PC-9 (cell line): Measurements from ENCODE around the gene NYAP2. TPM values are rescaled to one million over a fixed set of nuclear protein-coding genes. Genes with fewer than 3 reads are reported as not detected.

ENCODE experiments used
- BruUV-seq: library from RNA; stranded (reverse); fragments of 400-500 nt; replicated peaks from 2 replicates; lab custom pipeline; 2021; lab: Mats Ljungman, UMichigan
- CTCF ChIA-PET: fragments of 300-600 bp; sonication (Branson Sonifier 250); formaldehyde crosslinking; loops from one replicate; lab custom pipeline; 2022; ENCODE audit warnings: antibody characterized with exemption; lab: Charles Lee
- POLR2A ChIA-PET: fragments of 300-600 bp; sonication (Branson Sonifier 250); formaldehyde crosslinking; loops from one replicate; lab custom pipeline; 2022; ENCODE audit warnings: antibody characterized with exemption; ENCODE audit not compliant: unreplicated experiment; lab: Charles Lee
- DNase-seq, 2 experiments: peaks; one replicate each; pipeline versions ENCODE4 v3.0.0 to v3.0.0-alpha.2; 2015 to 2022; ENCODE audit warnings: mixed read lengths in 1 of 2
- H2AFZ ChIP-seq: fragments of 200-600 bp; sonication (generic); 2 replicates; pipeline ENCODE4 v1.8.1; 2017; ENCODE audit warnings: antibody characterized with exemption
- H3F3A ChIP-seq: fragments of 200-600 bp; sonication (generic); 2 replicates; pipeline ENCODE4 v1.8.1; 2017; ENCODE audit warnings: antibody characterized with exemption, mild to moderate bottlenecking, low read depth; ENCODE audit not compliant: insufficient read depth
- H3K27ac ChIP-seq: fragments of 200-600 bp; sonication (generic); 2 replicates; pipeline ENCODE4 v1.6.1; 2016; ENCODE audit warnings: mixed run types
- H3K27me3 ChIP-seq: fragments of 200-600 bp; sonication (generic); 2 replicates; pipeline ENCODE4 v1.6.1; 2016; ENCODE audit warnings: low read depth, mixed run types; ENCODE audit not compliant: insufficient read depth
- H3K36me3 ChIP-seq: fragments of 200-600 bp; sonication (generic); 2 replicates; pipeline ENCODE4 v1.6.1; 2016; ENCODE audit warnings: low read depth, mixed run types
- H3K4me1 ChIP-seq: fragments of 200-600 bp; sonication (generic); replicated peaks from 2 replicates; pipeline ENCODE4 v1.6.1; 2016; ENCODE audit warnings: mixed run types; ENCODE audit not compliant: insufficient read depth
- H3K4me2 ChIP-seq: fragments of 200-600 bp; sonication (generic); 2 replicates; pipeline ENCODE4 v1.6.1; 2017; ENCODE audit warnings: mixed run types
- H3K4me3 ChIP-seq: fragments of 200-600 bp; sonication (generic); 2 replicates; pipeline ENCODE4 v1.6.1; 2016; ENCODE audit warnings: mixed run types
- H3K79me2 ChIP-seq: fragments of 200-600 bp; sonication (generic); 2 replicates; pipeline ENCODE4 v1.6.1; 2017; ENCODE audit warnings: low read depth, mixed run types
- H3K9me2 ChIP-seq: fragments of 200-600 bp; sonication (generic); 2 replicates; pipeline ENCODE4 v1.8.1; 2017; ENCODE audit warnings: mild to moderate bottlenecking; ENCODE audit not compliant: insufficient read depth
- H3K9me3 ChIP-seq: fragments of 200-600 bp; sonication (generic); 2 replicates; pipeline ENCODE4 v1.8.1; 2016; ENCODE audit warnings: low read depth; ENCODE audit not compliant: insufficient read depth
- H4K20me1 ChIP-seq: fragments of 200-600 bp; sonication (generic); 2 replicates; pipeline ENCODE4 v1.8.1; 2017; ENCODE audit not compliant: insufficient read depth
- EZH2 ChIP-seq: fragments of 200-600 bp; sonication (generic); IDR thresholded peaks from 2 replicates; pipeline ENCODE4 v1.8.0; 2017; ENCODE audit warnings: antibody characterized with exemption, low read depth
- intact Hi-C: fragments of 100-400 bp; cut with micrococcal nuclease; formaldehyde crosslinking; loops from one replicate; pipeline ENCODE4 v1.10.0; 2022; ENCODE audit not compliant: unreplicated experiment
- total RNA-seq: library from RNA; stranded (reverse); gene quantifications from 2 replicates; pipeline ENCODE4 v1.2.3, GENCODE V29; 2021
- TF ChIP-seq, protein P1 (sequence below): fragments of 200-600 bp; sonication (generic); conservative IDR thresholded peaks from 2 replicates; pipeline ENCODE4 v1.6.1; 2017; ENCODE audit warnings: mixed run types, antibody characterized with exemption, mild to moderate bottlenecking, moderate library complexity

NYAP2 gene
- total RNA-seq, 1 experiment from 2014 or later: 0.65 TPM

DNA sequence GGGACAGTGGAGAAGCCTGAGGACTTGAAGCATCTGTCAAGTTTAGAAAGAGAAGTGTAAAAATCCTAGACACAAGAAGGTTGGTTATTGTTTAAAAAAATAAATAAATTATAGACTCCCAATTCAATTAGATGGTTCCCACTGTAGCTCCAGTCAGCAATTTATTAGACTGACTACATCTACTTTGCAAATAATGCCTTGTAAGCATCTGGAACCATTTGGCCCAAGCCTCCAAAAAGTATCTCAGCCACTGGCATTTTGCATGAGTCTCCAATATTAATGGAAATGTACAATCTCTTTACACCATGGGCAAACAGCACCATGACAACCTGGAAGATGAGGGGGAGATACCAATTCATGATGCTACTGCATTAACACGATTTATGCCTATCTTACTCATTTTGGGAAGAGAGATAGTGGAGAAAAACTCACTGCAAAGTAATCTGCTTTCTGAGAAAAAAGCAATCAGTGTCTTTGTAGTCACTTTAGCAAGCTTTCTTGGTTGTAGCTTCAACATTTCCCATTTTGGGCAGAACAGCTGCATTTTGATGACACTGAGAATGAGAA lies 2.8 kb downstream of the NYAP2 start:
- Histone ChIP-seq H3K79me2 (no peaks in the 10 kb centered on the region), H4K20me1 (0 out of 2 replicates have a peak, but pooled peaks cover 4% of the 10 kb centered on the region), H3K4me2 (no peak overlapping the region), H3F3A (no peaks in the 10 kb centered on the region), H3K9me2 (no peaks in the 10 kb centered on the region), H3K27me3 (no peaks in the 10 kb centered on the region), H3K9me3 (no peaks in the 10 kb centered on the region), H3K27ac (no peak overlapping the region), H3K4me3 (no peak overlapping the region), H3K36me3 (no peaks in the 10 kb centered on the region), H2AFZ (no peak overlapping the region), H3K4me1 (no peaks in the 10 kb centered on the region)
- intact Hi-C loops: no loop called here
- DNase-seq: no peak
- BruUV-seq: no TSS peak
- ChIA-PET POLR2A (interaction anchor here (0.5 kb wide), 1 partner anchor 746 kb away, joined by 3 read pairs; no protein-coding TSS in a partner anchor), CTCF (no interaction called here)
- TF ChIP-seq, protein P1, sequence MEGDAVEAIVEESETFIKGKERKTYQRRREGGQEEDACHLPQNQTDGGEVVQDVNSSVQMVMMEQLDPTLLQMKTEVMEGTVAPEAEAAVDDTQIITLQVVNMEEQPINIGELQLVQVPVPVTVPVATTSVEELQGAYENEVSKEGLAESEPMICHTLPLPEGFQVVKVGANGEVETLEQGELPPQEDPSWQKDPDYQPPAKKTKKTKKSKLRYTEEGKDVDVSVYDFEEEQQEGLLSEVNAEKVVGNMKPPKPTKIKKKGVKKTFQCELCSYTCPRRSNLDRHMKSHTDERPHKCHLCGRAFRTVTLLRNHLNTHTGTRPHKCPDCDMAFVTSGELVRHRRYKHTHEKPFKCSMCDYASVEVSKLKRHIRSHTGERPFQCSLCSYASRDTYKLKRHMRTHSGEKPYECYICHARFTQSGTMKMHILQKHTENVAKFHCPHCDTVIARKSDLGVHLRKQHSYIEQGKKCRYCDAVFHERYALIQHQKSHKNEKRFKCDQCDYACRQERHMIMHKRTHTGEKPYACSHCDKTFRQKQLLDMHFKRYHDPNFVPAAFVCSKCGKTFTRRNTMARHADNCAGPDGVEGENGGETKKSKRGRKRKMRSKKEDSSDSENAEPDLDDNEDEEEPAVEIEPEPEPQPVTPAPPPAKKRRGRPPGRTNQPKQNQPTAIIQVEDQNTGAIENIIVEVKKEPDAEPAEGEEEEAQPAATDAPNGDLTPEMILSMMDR: no peak
- TF ChIP-seq EZH2: no peak

DNA sequence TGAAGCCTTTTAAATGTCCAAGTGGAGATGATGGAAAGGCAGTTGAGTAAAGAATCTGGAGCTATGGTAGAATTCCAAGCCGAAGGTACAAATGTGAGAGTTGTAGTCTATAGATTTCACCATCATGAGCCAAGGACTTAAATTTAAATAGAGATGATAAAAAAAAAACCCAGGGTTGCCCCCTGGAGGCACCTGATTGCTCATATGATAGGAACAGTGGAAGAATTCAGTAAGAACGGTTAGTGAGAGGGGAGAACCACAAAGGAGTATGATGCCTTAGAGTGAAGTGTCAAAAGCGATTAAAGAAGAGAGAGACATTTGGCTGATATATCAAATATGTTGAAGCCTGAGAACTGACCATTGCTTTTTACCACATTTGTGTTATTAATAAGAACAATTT lies 11.9 kb downstream of the NYAP2 start:
- intact Hi-C loops: no loop called here
- Histone ChIP-seq H3K27ac (no peak overlapping the region), H4K20me1 (no peaks in the 10 kb centered on the region), H2AFZ (no peak overlapping the region), H3K36me3 (no peaks in the 10 kb centered on the region), H3K9me3 (no peaks in the 10 kb centered on the region), H3K4me1 (no peaks in the 10 kb centered on the region), H3K9me2 (no peaks in the 10 kb centered on the region), H3K27me3 (no peaks in the 10 kb centered on the region), H3K79me2 (no peaks in the 10 kb centered on the region), H3K4me3 (no peak overlapping the region), H3F3A (no peaks in the 10 kb centered on the region), H3K4me2 (no peak overlapping the region)
- TF ChIP-seq, protein P1: no peak
- TF ChIP-seq EZH2: no peak
- no TSS peak for BruUV-seq
- ChIA-PET POLR2A (no interaction called here), CTCF (no interaction called here)
- no peak for DNase-seq

- Histone ChIP-seq H4K20me1 (no peaks in the 10 kb centered on the region), H3K9me2 (no peaks in the 10 kb centered on the region), H3K4me2 (no peak overlapping the region), H3K9me3 (no peaks in the 10 kb centered on the region), H3K79me2 (no peaks in the 10 kb centered on the region), H3K27me3 (no peaks in the 10 kb centered on the region), H3K36me3 (no peaks in the 10 kb centered on the region), H3K27ac (no peak overlapping the region), H3K4me1 (no peaks in the 10 kb centered on the region), H3F3A (no peaks in the 10 kb centered on the region), H2AFZ (no peak overlapping the region), H3K4me3 (no peak overlapping the region)
- CTCF ChIA-PET: no interaction called here
- no peak for TF ChIP-seq EZH2
- TF ChIP-seq, protein P1: no peak
- POLR2A ChIA-PET: no interaction called here
- intact Hi-C loops: no loop called here
- no TSS peak for BruUV-seq
- DNase-seq: no peak
Measured at GRCh38 chr2:225413786-225414185, 14.3 kb downstream of the NYAP2 start.
